Activated T-helper 2 cell treated with anti-CD3 and anti-CD28 coated beads, Interferon-gamma antibody, Interleukin-2, Interleukin-4, amounts not matched to agents 10 μg/mL and 5 μg/mL and 100 μg/mL, durations not matched to agents 14 hours and 24 hours and 36 hours (primary cell): Measurements from ENCODE around the gene CAAP1. TPM values are rescaled to one million over a fixed set of nuclear protein-coding genes. Genes with fewer than 3 reads are reported as not detected.

Source experiments
- DNase-seq: peaks from one replicate; pipeline ENCODE4 v3.0.0; 2021; ENCODE audit warnings: low spot score
- H3K27ac Mint-ChIP-seq: one replicate; pipeline ENCODE4 v1.8.0; 2021; ENCODE audit warnings: mixed read lengths
- H3K27me3 Mint-ChIP-seq: one replicate; pipeline ENCODE4 v1.8.0; 2021; ENCODE audit warnings: low read depth, mixed read lengths
- H3K36me3 Mint-ChIP-seq: one replicate; pipeline ENCODE4 v1.8.0; 2021; ENCODE audit warnings: low read depth, mixed read lengths
- H3K4me1 Mint-ChIP-seq: one replicate; pipeline ENCODE4 v1.8.0; 2021; ENCODE audit warnings: low read depth, mixed read lengths
- H3K4me3 Mint-ChIP-seq: one replicate; pipeline ENCODE4 v1.8.0; 2021; ENCODE audit warnings: low read depth, mild to moderate bottlenecking, moderate library complexity, mixed read lengths
- H3K9me3 Mint-ChIP-seq: one replicate; pipeline ENCODE4 v1.8.0; 2021; ENCODE audit warnings: mixed read lengths
- intact Hi-C: fragments of 100-400 bp; cut with micrococcal nuclease; formaldehyde crosslinking; loops from one replicate; pipeline ENCODE4 v1.15.1; 2023
- total RNA-seq: library from RNA; stranded (reverse); gene quantifications from 2 replicates; pipeline ENCODE4 v1.2.3, GENCODE V29; 2022

The CAAP1 gene
- total RNA-seq, 1 donor from 2014 or later, result 20.7 TPM

DNA sequence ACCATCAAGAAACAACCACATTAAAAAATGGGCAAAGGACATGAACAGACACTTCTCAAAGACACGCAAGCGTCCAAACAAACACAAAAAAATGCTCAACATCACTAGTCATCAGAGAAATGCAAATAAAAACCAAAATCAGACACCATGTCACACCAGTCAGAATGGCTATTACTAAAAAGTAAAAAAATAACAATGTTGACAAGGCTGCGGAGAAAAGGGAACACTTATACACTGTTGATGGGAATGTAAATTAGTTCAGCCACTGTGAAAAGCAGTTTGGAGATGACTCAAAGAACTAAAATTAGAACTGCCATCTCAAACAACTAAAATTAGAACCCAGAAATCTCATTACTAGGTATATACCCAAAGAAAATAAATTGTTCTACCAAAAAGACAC, 80.4 kb downstream of the CAAP1 start:
- Mint-ChIP-seq H3K36me3 (no peaks in the 10 kb centered on the region), H3K4me1 (no peaks in the 10 kb centered on the region), H3K27me3 (no peaks in the 10 kb centered on the region), H3K9me3 (no peaks in the 10 kb centered on the region), H3K4me3 (no peak overlapping the region), H3K27ac (no peak overlapping the region)
- intact Hi-C loops, result no loop called here
- no peak for DNase-seq

GRCh38 chr9:26811106-26811505, 81.5 kb downstream of the CAAP1 start:
- H3K9me3 Mint-ChIP-seq, result no peaks in the 10 kb centered on the region
- no peaks in the 10 kb centered on the region for H3K36me3 Mint-ChIP-seq
- intact Hi-C loops, result no loop called here
- no peak for DNase-seq
- H3K27ac Mint-ChIP-seq, result no peak overlapping the region
- H3K4me1 Mint-ChIP-seq, result no peaks in the 10 kb centered on the region
- no peak overlapping the region for H3K4me3 Mint-ChIP-seq
- no peaks in the 10 kb centered on the region for H3K27me3 Mint-ChIP-seq

- no peak for DNase-seq
- H3K27ac Mint-ChIP-seq, result no peak overlapping the region
- no peaks in the 10 kb centered on the region for H3K36me3 Mint-ChIP-seq
- no peaks in the 10 kb centered on the region for H3K9me3 Mint-ChIP-seq
- H3K4me3 Mint-ChIP-seq, result no peak overlapping the region
- no peaks in the 10 kb centered on the region for H3K4me1 Mint-ChIP-seq
- no peaks in the 10 kb centered on the region for H3K27me3 Mint-ChIP-seq
- intact Hi-C loops, result no loop called here
Measured at GRCh38 chr9:26809795-26810194, 82.8 kb downstream of the CAAP1 start.

GRCh38 chr9:26807161-26807560, 85.4 kb downstream of the CAAP1 start:
- Mint-ChIP-seq H3K4me1 (no peaks in the 10 kb centered on the region), H3K4me3 (no peak overlapping the region), H3K27ac (no peak overlapping the region), H3K36me3 (no peaks in the 10 kb centered on the region), H3K27me3 (no peaks in the 10 kb centered on the region), H3K9me3 (no peaks in the 10 kb centered on the region)
- intact Hi-C loops, result no loop called here
- no peak for DNase-seq

GRCh38 chr9:26802921-26803320, 89.7 kb downstream of the CAAP1 start:
- no peaks in the 10 kb centered on the region for H3K9me3 Mint-ChIP-seq
- intact Hi-C loops, result no loop called here
- no peak overlapping the region for H3K4me3 Mint-ChIP-seq
- H3K27me3 Mint-ChIP-seq, result no peaks in the 10 kb centered on the region
- no peak overlapping the region for H3K27ac Mint-ChIP-seq
- DNase-seq, result no peak
- no peaks in the 10 kb centered on the region for H3K4me1 Mint-ChIP-seq
- H3K36me3 Mint-ChIP-seq, result no peaks in the 10 kb centered on the region

GRCh38 chr9:26801772-26802171, 90.8 kb downstream of the CAAP1 start:
- Mint-ChIP-seq H3K27me3 (no peaks in the 10 kb centered on the region), H3K9me3 (no peaks in the 10 kb centered on the region), H3K4me3 (no peak overlapping the region), H3K27ac (no peak overlapping the region), H3K4me1 (no peaks in the 10 kb centered on the region), H3K36me3 (no peaks in the 10 kb centered on the region)
- intact Hi-C loops, result no loop called here
- DNase-seq, result no peak

GRCh38 chr9:26800322-26800721, 92.3 kb downstream of the CAAP1 start:
- no peak overlapping the region for H3K27ac Mint-ChIP-seq
- no peaks in the 10 kb centered on the region for H3K36me3 Mint-ChIP-seq
- no peak for DNase-seq
- intact Hi-C loops, result no loop called here
- no peaks in the 10 kb centered on the region for H3K27me3 Mint-ChIP-seq
- no peak overlapping the region for H3K4me3 Mint-ChIP-seq
- no peaks in the 10 kb centered on the region for H3K4me1 Mint-ChIP-seq
- no peaks in the 10 kb centered on the region for H3K9me3 Mint-ChIP-seq

- Mint-ChIP-seq H3K36me3 (no peaks in the 10 kb centered on the region), H3K27me3 (no peaks in the 10 kb centered on the region), H3K27ac (no peak overlapping the region), H3K4me3 (no peak overlapping the region), H3K9me3 (no peaks in the 10 kb centered on the region), H3K4me1 (no peaks in the 10 kb centered on the region)
- intact Hi-C loops, result no loop called here
- DNase-seq, result no peak
Measured at GRCh38 chr9:26791274-26791673, 101.3 kb downstream of the CAAP1 start.

Other genes starting within 250 kb of the CAAP1 start
- gene PLAA, start 54.4 kb upstream of the CAAP1 start, total RNA-seq, result 36.4 and 42.0 TPM in 2 replicates
- 8.3 and 10.4 TPM in 2 replicates for gene IFT74, start 63.6 kb upstream of the CAAP1 start, total RNA-seq
- gene LRRC19, start 112.9 kb upstream of the CAAP1 start, total RNA-seq, result not detected in 2 replicates
- not detected in 2 replicates for gene TEK, start 216.4 kb upstream of the CAAP1 start, total RNA-seq